GM23338 (cell line): Measurements from ENCODE around the gene BIRC5.

ENCODE experiments used
- CREB1 ChIP-seq: fragments of 250-450 bp; sonication (Bioruptor Pico); IDR thresholded peaks from 2 replicates; pipeline ENCODE4 v1.5.0; 2020; ENCODE audit warnings: low read depth, mild to moderate bottlenecking, moderate library complexity
- CTCF ChIP-seq, 2 experiments: fragments of 200-600 bp in 1 of 2; sonication (generic) in 1 of 2; conservative IDR thresholded peaks; 2 replicates each; pipeline versions ENCODE4 v1.5.1 to v1.6.1; 2016 to 2017; ENCODE audit warnings: antibody characterized with exemption in 2 of 2, low read depth in 2 of 2, mild to moderate bottlenecking in 2 of 2, moderate library complexity in 1 of 2
- EZH2 ChIP-seq: fragments of 200-600 bp; sonication (generic); IDR thresholded peaks from one replicate; pipeline ENCODE4 v1.8.0; 2017; ENCODE audit warnings: antibody characterized with exemption, mild to moderate bottlenecking, low read depth; ENCODE audit not compliant: unreplicated experiment
- EZH2phosphoT487 ChIP-seq: fragments of 200-600 bp; sonication (generic); IDR thresholded peaks from one replicate; pipeline ENCODE4 v1.8.1; 2018; ENCODE audit warnings: antibody characterized with exemption; ENCODE audit not compliant: unreplicated experiment
- JUNB ChIP-seq: IDR thresholded peaks from one replicate; pipeline ENCODE4 v1.6.1; 2016; ENCODE audit warnings: antibody characterized with exemption; ENCODE audit not compliant: unreplicated experiment
- NANOG ChIP-seq: IDR thresholded peaks from 2 replicates; pipeline ENCODE4 v1.6.1; 2016; ENCODE audit warnings: antibody characterized with exemption, borderline replicate concordance
- POLR2AphosphoS5 ChIP-seq: IDR thresholded peaks from 2 replicates; pipeline ENCODE4 v1.6.1; 2016; ENCODE audit warnings: antibody characterized with exemption, low read depth
- ZNF114 ChIP-seq: fragments of 250-450 bp; sonication (Bioruptor Pico); IDR thresholded peaks from 2 replicates; pipeline ENCODE4 v1.5.0; 2020; ENCODE audit warnings: mild to moderate bottlenecking, moderate library complexity
- ZNF331 ChIP-seq: fragments of 250-450 bp; sonication (Bioruptor Pico); IDR thresholded peaks from 2 replicates; pipeline ENCODE4 v1.5.0; 2020; ENCODE audit warnings: low read depth, mild to moderate bottlenecking, moderate library complexity
- ZNF462 ChIP-seq: fragments of 250-450 bp; sonication (Bioruptor Pico); IDR thresholded peaks from 2 replicates; pipeline ENCODE4 v1.5.0; 2020; ENCODE audit warnings: mild to moderate bottlenecking, moderate library complexity
- TF ChIP-seq, protein P1 (sequence below): IDR thresholded peaks from one replicate; pipeline ENCODE4 v1.6.1; 2018; ENCODE audit warnings: antibody characterized with exemption; ENCODE audit not compliant: unreplicated experiment
- TF ChIP-seq, protein P2 (sequence below): IDR thresholded peaks from 2 replicates; pipeline ENCODE4 v1.6.1; 2016; ENCODE audit warnings: antibody characterized with exemption

DNA sequence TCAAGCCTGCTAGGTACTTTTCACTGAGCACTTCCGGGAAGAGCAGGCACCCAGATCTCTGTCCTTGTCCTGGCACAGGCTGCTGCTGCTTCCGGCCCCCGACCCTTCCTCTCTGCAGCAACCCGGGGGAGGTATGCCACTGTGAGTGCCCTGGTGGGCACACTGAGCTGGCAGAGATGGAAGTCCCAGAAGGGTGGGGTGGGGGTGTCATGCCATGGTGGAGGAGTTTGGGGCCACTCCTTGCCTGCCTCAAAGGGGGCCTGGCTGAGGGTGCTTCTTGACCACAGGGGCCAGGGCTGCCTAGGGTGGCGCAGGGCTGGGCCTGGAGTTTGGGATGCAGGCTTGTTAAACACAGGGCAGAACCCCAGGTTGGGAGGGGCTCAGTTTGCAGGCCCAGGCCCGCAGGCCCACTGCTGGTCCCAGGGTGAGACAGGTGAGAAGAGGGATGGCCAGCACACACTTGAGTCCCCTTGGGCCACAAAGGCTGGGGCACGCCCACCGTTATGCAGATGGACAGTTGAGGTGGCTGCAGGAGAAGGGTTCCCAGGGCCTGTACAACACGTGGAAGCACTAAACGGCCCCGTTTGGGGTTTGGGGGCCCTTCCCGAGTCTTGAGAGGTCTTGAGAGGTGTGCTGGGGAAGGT is 26.1 kb downstream of the BIRC5 start:
- TF ChIP-seq EZH2 (no peak), CTCF (conservative IDR thresholded peaks at IDR 0.05; ENCODE audit: low read depth in 2 of 2) (no peak), ZNF462 (CRISPR knock-in tag) (no peak), EZH2phosphoT487 (no peak), POLR2AphosphoS5 (no peak), JUNB (no peak), ZNF114 (no peak), CREB1 (no peak), ZNF331 (CRISPR knock-in tag) (no peak), NANOG (no peak)
- TF ChIP-seq, protein P1, sequence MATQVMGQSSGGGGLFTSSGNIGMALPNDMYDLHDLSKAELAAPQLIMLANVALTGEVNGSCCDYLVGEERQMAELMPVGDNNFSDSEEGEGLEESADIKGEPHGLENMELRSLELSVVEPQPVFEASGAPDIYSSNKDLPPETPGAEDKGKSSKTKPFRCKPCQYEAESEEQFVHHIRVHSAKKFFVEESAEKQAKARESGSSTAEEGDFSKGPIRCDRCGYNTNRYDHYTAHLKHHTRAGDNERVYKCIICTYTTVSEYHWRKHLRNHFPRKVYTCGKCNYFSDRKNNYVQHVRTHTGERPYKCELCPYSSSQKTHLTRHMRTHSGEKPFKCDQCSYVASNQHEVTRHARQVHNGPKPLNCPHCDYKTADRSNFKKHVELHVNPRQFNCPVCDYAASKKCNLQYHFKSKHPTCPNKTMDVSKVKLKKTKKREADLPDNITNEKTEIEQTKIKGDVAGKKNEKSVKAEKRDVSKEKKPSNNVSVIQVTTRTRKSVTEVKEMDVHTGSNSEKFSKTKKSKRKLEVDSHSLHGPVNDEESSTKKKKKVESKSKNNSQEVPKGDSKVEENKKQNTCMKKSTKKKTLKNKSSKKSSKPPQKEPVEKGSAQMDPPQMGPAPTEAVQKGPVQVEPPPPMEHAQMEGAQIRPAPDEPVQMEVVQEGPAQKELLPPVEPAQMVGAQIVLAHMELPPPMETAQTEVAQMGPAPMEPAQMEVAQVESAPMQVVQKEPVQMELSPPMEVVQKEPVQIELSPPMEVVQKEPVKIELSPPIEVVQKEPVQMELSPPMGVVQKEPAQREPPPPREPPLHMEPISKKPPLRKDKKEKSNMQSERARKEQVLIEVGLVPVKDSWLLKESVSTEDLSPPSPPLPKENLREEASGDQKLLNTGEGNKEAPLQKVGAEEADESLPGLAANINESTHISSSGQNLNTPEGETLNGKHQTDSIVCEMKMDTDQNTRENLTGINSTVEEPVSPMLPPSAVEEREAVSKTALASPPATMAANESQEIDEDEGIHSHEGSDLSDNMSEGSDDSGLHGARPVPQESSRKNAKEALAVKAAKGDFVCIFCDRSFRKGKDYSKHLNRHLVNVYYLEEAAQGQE: no peak
- TF ChIP-seq, protein P2, sequence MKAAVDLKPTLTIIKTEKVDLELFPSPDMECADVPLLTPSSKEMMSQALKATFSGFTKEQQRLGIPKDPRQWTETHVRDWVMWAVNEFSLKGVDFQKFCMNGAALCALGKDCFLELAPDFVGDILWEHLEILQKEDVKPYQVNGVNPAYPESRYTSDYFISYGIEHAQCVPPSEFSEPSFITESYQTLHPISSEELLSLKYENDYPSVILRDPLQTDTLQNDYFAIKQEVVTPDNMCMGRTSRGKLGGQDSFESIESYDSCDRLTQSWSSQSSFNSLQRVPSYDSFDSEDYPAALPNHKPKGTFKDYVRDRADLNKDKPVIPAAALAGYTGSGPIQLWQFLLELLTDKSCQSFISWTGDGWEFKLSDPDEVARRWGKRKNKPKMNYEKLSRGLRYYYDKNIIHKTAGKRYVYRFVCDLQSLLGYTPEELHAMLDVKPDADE: no peak
